Urinary bladder (tissue), 4 donors: Measurements from ENCODE around the gene DYSF. TPM values are rescaled to one million over a fixed set of nuclear protein-coding genes. Genes with fewer than 3 reads are reported as not detected.

ENCODE experiments used
- DNase-seq: peaks from one replicate; pipeline ENCODE4 v3.0.0-alpha.2; 2015; ENCODE audit errors: extremely low spot score
- H3K27ac ChIP-seq: one replicate; pipeline ENCODE4 v1.5.1; 2013; ENCODE audit warnings: low read depth, mild to moderate bottlenecking, moderate library complexity
- H3K36me3 ChIP-seq: one replicate; pipeline ENCODE4 v1.6.1; 2013; ENCODE audit warnings: mild to moderate bottlenecking, moderate library complexity; ENCODE audit not compliant: insufficient read depth
- H3K4me1 ChIP-seq: one replicate; pipeline ENCODE4 v1.6.1; 2013; ENCODE audit warnings: mild to moderate bottlenecking, moderate library complexity; ENCODE audit not compliant: insufficient read depth
- H3K4me3 ChIP-seq: one replicate; pipeline ENCODE4 v1.5.1; 2013; ENCODE audit warnings: low read depth, low read length
- WGBS: extraction: QIAGEN DNeasy Blood & Tissue Kit; methylation state at CpG from one replicate; pipeline ENCODE4 v1.1.7; 2013; 5-methylcytosine and 5-hydroxymethylcytosine counted together
- polyA plus RNA-seq: library from polyadenylated mRNA; stranded (reverse); fragments of 200-250 nt; gene quantifications from one replicate; pipeline ENCODE4 v1.2.3, GENCODE V29; 2013
- total RNA-seq: library from RNA; depleted of rRNA; stranded (reverse); fragments of >200 nt; gene quantifications from one replicate; pipeline ENCODE4 v1.2.3, GENCODE V29; 2014
- donor health status: healthy with polysubstance abuse.
- donor health status: healthy.

The DYSF gene
- total and polyA plus RNA-seq, 2 donors: 19.0 to 22.9 TPM

DNA sequence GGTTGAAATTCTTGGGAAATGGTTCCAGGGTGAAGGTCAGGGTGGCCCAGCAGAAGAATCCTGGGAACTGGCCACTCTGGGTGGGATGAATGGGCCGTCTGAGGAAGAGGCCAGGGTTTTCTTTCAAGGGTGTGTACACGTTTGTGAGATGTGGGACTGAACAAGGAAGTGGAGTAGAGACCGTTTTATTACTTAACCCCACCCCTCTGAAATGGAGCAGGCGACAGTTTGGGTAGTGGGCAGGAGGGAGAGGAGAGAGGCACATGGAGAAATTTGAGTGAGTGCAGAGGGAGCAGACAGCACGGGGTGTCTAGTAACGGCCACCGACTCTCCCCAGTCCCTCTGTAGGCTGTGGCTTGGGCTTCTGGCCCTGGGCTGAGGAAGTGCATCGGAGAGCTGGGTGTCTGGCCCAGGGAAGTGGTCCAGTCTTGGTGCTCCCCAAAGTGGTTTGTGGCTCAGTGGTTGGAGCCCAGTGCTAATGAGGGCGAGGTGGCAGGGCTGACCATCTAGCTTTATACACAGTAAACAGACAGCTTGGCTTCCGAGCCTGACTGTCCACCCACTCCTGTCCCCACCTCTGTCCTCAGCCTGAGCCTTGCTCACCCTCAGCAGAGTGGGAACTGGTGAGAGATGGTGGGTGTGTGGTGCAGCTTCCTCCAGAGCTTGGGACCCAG, 135.3 kb downstream of the DYSF start:
- Histone ChIP-seq H3K4me3 (no peak overlapping the region), H3K4me1 (no peaks in the 10 kb centered on the region), H3K36me3 (no peaks in the 10 kb centered on the region), H3K27ac (no peak overlapping the region)
- no peak for DNase-seq
- WGBS: 81% methylated on average over 10 of the region's 10 CpGs

DNA sequence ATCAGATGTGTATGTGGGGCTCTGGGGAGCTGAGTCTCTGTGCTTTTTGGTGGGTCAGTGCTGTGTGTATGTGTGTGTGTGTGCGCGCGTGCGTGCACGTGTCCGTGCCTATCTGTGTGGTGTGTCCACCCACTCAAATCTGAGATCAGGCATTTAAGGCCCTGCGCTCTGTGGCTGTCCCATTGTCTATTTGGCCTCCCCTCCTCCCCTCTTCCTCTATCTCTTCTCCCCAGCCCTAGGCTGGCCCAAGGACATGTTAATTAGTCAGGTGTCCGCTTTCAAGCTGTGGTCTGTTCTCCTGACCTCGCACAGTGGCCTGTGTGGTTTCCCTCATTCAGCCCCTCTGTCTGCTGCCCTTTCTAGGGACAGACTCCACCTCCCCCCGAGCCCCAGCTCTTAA, 136.4 kb downstream of the DYSF start:
- DNase-seq: no peak
- no peaks in the 10 kb centered on the region for H3K4me1 ChIP-seq
- WGBS: 94% methylated on average over 10 of the region's 10 CpGs
- H3K36me3 ChIP-seq: no peaks in the 10 kb centered on the region
- no peak overlapping the region for H3K4me3 ChIP-seq
- H3K27ac ChIP-seq: no peak overlapping the region

- Histone ChIP-seq H3K36me3 (no peaks in the 10 kb centered on the region), H3K27ac (no peak overlapping the region), H3K4me3 (no peak overlapping the region), H3K4me1 (no peaks in the 10 kb centered on the region)
- WGBS: 92% methylated on average over 3 of the region's 3 CpGs
- no peak for DNase-seq
Observed at GRCh38 chr2:71591044-71591443, 137.7 kb downstream of the DYSF start.

- no peak overlapping the region for H3K27ac ChIP-seq
- no peak overlapping the region for H3K4me3 ChIP-seq
- DNase-seq: no peak
- 57% methylated on average over 12 of the region's 12 CpGs for WGBS
- no peaks in the 10 kb centered on the region for H3K4me1 ChIP-seq
- no peaks in the 10 kb centered on the region for H3K36me3 ChIP-seq
Observed at GRCh38 chr2:71592181-71592711, 138.9 kb downstream of the DYSF start.

- WGBS: 76% methylated on average over 7 of the region's 7 CpGs
- DNase-seq: no peak
- H3K36me3 ChIP-seq: no peaks in the 10 kb centered on the region
Observed at GRCh38 chr2:71595569-71595968, 142.2 kb downstream of the DYSF start.

DNA sequence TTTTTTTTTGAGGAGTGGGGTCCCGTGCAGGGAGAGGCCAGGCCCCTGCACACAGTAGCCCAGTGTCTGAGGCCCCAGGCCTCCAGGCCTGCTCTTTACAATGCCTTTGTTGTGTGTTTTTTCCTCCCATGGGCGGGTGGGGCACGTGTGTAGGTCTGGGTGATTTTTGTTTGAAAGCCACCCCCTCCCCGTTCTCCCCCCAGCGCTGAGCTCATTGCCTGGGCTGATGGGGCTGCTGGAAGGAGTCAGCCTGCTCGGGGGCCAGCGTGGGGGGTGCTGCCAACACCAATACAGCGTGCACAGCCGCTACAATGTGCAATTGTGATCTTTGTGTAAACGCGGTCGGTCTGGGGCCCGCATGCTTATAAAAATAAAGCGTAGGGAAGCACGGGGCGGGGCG, 142.7 kb downstream of the DYSF start:
- no peaks in the 10 kb centered on the region for H3K36me3 ChIP-seq
- WGBS: 49% methylated on average over 17 of the region's 17 CpGs
- H3K4me1 ChIP-seq: no peaks in the 10 kb centered on the region
- DNase-seq: peak; percentile 21
- H3K4me3 ChIP-seq: no peak overlapping the region
- H3K27ac ChIP-seq: no peak overlapping the region

More at GRCh38 chr2:71595569-71595968, 142.2 kb downstream of the DYSF start:
- Histone ChIP-seq H3K4me3 (no peak overlapping the region), H3K27ac (no peak overlapping the region), H3K4me1 (no peaks in the 10 kb centered on the region)

DNA sequence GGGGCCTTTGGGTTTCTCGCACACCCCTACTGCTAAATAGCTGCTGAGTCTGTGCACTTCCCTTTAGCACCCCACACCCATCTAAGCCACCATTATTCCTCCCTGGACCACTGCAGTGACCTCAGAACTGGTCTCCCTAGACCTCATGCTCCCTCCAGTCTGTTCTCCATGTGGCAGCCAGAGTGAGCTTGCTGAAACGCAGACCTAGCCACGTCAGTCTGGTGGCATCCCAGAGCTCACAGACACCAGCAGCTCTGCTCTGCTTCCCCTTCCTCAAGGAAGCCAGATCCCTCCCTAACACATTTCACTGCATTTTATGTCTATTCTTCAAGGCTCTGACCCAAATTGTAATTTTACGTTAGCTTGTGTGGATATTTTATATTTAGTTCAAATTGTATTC, 144.4 kb downstream of the DYSF start:
- no peaks in the 10 kb centered on the region for H3K36me3 ChIP-seq
- 90% methylated on average over 4 of the region's 4 CpGs for WGBS
- no peak for DNase-seq

DNA sequence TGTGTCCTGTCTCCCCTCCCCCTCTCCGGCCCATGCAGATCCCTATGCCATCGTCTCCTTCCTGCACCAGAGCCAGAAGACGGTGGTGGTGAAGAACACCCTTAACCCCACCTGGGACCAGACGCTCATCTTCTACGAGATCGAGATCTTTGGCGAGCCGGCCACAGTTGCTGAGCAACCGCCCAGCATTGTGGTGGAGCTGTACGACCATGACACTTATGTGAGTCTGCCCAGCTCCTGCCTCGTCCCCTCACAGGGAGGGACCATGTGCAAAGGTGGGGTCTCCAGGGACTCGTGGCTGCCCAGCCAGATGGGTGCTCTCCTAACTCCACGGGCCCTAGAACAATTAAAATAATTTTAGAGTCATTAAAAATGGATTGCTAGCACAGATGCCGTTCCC, 145.2 kb downstream of the DYSF start:
- WGBS: 91% methylated on average over 14 of the region's 14 CpGs
- no peaks in the 10 kb centered on the region for H3K36me3 ChIP-seq
- DNase-seq: no peak

More for the DNA sequence above, 144.4 kb downstream of the DYSF start:
- H3K4me3 ChIP-seq: no peak overlapping the region
- H3K4me1 ChIP-seq: no peaks in the 10 kb centered on the region
- no peak overlapping the region for H3K27ac ChIP-seq

DNA sequence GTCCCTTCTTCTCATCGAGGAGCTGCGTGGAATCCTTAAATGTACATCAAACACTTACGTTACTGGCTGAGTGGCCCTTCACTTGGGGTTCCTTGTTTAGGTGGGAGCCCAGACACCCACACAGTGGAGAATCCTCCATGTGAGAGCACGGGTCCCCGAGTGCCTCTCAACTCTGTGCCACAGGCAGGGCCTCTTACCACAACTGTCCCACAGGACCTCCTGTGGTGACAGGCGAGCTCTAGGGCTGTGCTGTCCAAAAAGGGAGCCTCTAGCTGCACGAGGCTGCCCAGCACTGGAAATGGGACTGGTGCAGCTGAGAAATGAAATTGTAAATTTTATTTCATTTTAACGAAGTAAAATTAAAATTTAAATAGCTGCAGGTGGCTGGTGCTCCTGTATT, 145.7 kb downstream of the DYSF start:
- H3K4me1 ChIP-seq: no peaks in the 10 kb centered on the region
- H3K36me3 ChIP-seq: no peaks in the 10 kb centered on the region
- H3K27ac ChIP-seq: no peak overlapping the region
- 86% methylated on average over 8 of the region's 8 CpGs for WGBS
- no peak for DNase-seq
- no peak overlapping the region for H3K4me3 ChIP-seq

More for the DNA sequence above, 145.2 kb downstream of the DYSF start:
- Histone ChIP-seq H3K4me1 (no peaks in the 10 kb centered on the region), H3K27ac (no peak overlapping the region), H3K4me3 (no peak overlapping the region)

- 93% methylated on average over 13 of the region's 13 CpGs for WGBS
- Histone ChIP-seq H3K36me3 (no peaks in the 10 kb centered on the region), H3K4me1 (no peaks in the 10 kb centered on the region), H3K4me3 (no peak overlapping the region), H3K27ac (no peak overlapping the region)
- DNase-seq: no peak
Observed at GRCh38 chr2:71599646-71600236, 146.4 kb downstream of the DYSF start.

DNA sequence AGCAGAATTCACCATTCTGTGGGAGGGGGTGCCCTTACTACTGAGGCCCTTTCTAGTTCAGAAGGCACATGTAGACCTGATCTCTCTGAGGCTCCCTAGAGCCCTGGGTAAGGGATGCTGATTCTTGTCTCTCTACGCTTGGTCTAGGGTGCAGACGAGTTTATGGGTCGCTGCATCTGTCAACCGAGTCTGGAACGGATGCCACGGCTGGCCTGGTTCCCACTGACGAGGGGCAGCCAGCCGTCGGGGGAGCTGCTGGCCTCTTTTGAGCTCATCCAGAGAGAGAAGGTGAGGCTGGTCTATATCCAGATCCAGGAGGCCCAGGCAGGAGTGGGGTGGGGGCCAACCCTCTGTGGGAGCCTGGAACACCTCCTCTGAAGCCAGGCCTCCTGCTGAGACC, 147.2 kb downstream of the DYSF start:
- no peak overlapping the region for H3K27ac ChIP-seq
- 86% methylated on average over 9 of the region's 9 CpGs for WGBS
- no peak overlapping the region for H3K4me3 ChIP-seq
- DNase-seq: no peak
- no peaks in the 10 kb centered on the region for H3K4me1 ChIP-seq
- no peaks in the 10 kb centered on the region for H3K36me3 ChIP-seq

DNA sequence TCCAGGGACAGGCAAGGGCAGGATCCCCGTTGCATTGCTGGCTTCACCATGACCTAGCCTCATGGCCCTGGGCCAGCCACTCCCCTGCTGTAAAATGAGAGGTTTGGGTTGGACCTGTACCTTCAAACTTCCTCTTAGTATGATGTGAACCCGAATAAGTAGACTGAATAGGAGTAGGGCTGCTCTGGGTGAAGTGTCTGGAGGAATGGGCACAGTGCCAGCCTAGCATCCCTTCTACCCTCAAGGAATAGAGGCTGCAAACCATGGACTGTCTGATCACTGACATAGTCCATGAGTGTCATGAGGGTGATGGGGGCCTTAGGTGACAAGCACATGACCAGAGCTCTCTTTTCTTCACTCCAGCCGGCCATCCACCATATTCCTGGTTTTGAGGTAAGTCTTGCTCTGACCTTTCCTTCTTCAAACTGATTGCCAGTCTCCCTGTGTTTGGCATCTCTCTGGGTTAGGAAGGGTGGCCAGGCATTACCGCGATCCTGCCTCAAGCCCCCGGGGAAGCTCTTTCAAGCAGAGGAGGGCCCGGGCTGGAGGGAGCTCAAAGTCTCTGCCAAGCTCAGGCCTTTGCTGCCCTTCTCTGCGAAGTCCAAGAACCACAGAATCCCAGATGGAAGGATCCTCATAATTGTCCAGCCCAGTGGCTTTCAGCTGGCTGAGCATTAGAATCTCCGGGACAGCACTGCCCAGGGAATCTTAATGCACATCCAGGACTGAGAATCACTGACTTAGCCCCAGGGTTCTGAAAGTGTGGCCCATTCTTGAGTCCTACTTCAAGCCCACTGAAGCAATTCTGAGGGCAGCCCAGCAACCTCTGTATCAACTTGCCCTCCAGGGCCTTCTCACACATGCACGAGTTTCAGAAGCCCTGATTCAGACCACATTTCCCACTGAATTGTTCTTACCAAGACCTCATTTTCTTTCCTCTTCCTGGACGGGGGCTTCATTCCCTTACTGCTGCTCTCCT, 148.1 kb downstream of the DYSF start:
- no peaks in the 10 kb centered on the region for H3K4me1 ChIP-seq
- DNase-seq: no peak
- H3K27ac ChIP-seq: no peak overlapping the region
- whole genome bisulfite sequencing: 86% methylated on average over 11 of the region's 11 CpGs
- H3K4me3 ChIP-seq: no peak overlapping the region
- no peaks in the 10 kb centered on the region for H3K36me3 ChIP-seq

GRCh38 chr2:71602115-71602495, 148.7 kb downstream of the DYSF start:
- no peak for DNase-seq
- Histone ChIP-seq H3K36me3 (no peaks in the 10 kb centered on the region), H3K4me1 (no peaks in the 10 kb centered on the region), H3K27ac (no peak overlapping the region), H3K4me3 (no peak overlapping the region)
- WGBS: 97% methylated on average over 1 of the region's 1 CpG
